ENCODE results near the gene PCBP4. TPM values are rescaled to one million over a fixed set of nuclear protein-coding genes. Genes with fewer than 3 reads are reported as not detected.
A peak's percentile ranks its signal among the peaks of the same experiment; 100 is the strongest.

PCBP4 gene
- total RNA-seq, 1 donor = 29.4 TPM

GRCh38 chr3:51966486-51966885 is 768 bp downstream of the PCBP4 start:
- no peak for DNase-seq (ENCODE audit: low read depth)
- H3K4me3 ChIP-seq (ENCODE audit: low read depth, low read length) = peak overlapping the region; percentile 71
- TF ChIP-seq, protein P1, sequence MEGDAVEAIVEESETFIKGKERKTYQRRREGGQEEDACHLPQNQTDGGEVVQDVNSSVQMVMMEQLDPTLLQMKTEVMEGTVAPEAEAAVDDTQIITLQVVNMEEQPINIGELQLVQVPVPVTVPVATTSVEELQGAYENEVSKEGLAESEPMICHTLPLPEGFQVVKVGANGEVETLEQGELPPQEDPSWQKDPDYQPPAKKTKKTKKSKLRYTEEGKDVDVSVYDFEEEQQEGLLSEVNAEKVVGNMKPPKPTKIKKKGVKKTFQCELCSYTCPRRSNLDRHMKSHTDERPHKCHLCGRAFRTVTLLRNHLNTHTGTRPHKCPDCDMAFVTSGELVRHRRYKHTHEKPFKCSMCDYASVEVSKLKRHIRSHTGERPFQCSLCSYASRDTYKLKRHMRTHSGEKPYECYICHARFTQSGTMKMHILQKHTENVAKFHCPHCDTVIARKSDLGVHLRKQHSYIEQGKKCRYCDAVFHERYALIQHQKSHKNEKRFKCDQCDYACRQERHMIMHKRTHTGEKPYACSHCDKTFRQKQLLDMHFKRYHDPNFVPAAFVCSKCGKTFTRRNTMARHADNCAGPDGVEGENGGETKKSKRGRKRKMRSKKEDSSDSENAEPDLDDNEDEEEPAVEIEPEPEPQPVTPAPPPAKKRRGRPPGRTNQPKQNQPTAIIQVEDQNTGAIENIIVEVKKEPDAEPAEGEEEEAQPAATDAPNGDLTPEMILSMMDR (IDR thresholded peaks at IDR 0.05; ENCODE audit: insufficient read depth, low read depth, low read length) = no peak

- TF ChIP-seq, protein P1 (IDR thresholded peaks at IDR 0.05; ENCODE audit: insufficient read depth, low read depth, low read length) = no peak
- no peak overlapping the region for H3K4me3 ChIP-seq (ENCODE audit: low read depth, low read length)
- DNase-seq (ENCODE audit: low read depth) = no peak
These were observed 1.2 kb downstream of the PCBP4 start for GRCh38 chr3:51966016-51966415.

DNA sequence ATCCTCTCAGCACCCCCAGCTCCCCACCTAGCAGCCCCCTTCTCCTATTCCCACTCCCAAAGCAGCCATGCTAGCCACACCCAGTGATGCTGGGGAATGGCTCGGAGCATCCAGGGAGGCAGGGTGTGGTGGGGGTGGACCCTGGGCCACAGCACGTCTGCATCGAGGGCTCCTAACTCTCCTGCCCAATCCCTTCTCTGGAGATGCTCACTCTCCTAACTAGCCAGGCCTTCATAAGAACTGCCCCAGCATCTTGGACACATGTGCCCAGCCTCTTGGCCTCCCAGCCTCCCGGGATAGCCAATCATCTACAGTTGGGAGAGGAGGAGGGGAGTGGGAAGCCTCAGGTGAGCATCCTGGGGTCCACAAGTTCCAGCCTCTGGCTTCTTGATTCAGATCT is 2.7 kb downstream of the PCBP4 start:
- DNase-seq (ENCODE audit: low read depth) = no peak
- no peak overlapping the region for H3K4me3 ChIP-seq (ENCODE audit: low read depth, low read length)
- TF ChIP-seq, protein P1 (IDR thresholded peaks at IDR 0.05; ENCODE audit: insufficient read depth, low read depth, low read length) = no peak

- TF ChIP-seq, protein P1 (IDR thresholded peaks at IDR 0.05; ENCODE audit: insufficient read depth, low read depth, low read length) = no peak
- H3K4me3 ChIP-seq (ENCODE audit: low read depth, low read length) = no peak overlapping the region
- no peak for DNase-seq (ENCODE audit: low read depth)
These were observed 3.3 kb downstream of the PCBP4 start for GRCh38 chr3:51963951-51964451.

GRCh38 chr3:51962854-51963530 is 4.3 kb downstream of the PCBP4 start:
- no peak for DNase-seq (ENCODE audit: low read depth)
- TF ChIP-seq, protein P1 (IDR thresholded peaks at IDR 0.05; ENCODE audit: insufficient read depth, low read depth, low read length) = no peak
- H3K4me3 ChIP-seq (ENCODE audit: low read depth, low read length) = no peak overlapping the region

- DNase-seq (ENCODE audit: low read depth) = no peak
- TF ChIP-seq, protein P1 (IDR thresholded peaks at IDR 0.05; ENCODE audit: insufficient read depth, low read depth, low read length) = no peak
- no peak overlapping the region for H3K4me3 ChIP-seq (ENCODE audit: low read depth, low read length)
These were observed 5.4 kb downstream of the PCBP4 start for GRCh38 chr3:51961602-51962569.
